Activated CD4-positive, alpha-beta T cell treated with anti-CD3 and anti-CD28 coated beads for 48 hours (primary cell): ENCODE measurements around the gene GPS1.

ENCODE experiments used
- DNase-seq: peaks from one replicate; pipeline ENCODE4 v3.0.0-alpha.2; 2020

The GPS1 gene

GRCh38 chr17:82106688-82107305 is 55.1 kb downstream of the GPS1 start:
- DNase-seq, result no peak
